WTC11 (cell line): ENCODE results near the gene MRPL34. TPM values are rescaled to one million over a fixed set of nuclear protein-coding genes. Genes with fewer than 3 reads are reported as not detected.

Experiments used
- ATAC-seq: fragments of 200-7000 bp; cut with Tn5 transposase; 2 replicates; pipeline ENCODE4 v1.10.0; 2021; ENCODE audit warnings: mild to moderate bottlenecking, moderate library complexity
- CTCF ChIA-PET: fragments of 300-600 bp; sonication (Branson Sonifier 250); formaldehyde crosslinking; loops from one replicate; lab custom pipeline; 2021; ENCODE audit warnings: antibody characterized with exemption; lab: Charles Lee
- POLR2A ChIA-PET: fragments of 350-600 bp; sonication (Branson Sonifier 250); formaldehyde crosslinking; loops from one replicate; lab custom pipeline; 2021; ENCODE audit warnings: antibody characterized with exemption; lab: Charles Lee
- DNase-seq: peaks from one replicate; pipeline ENCODE4 v3.0.0; 2021; ENCODE audit warnings: low spot score
- H3K27ac Mint-ChIP-seq: 2 replicates; pipeline ENCODE4 v1.8.0; 2021; ENCODE audit warnings: mixed read lengths
- H3K27me3 Mint-ChIP-seq: 2 replicates; pipeline ENCODE4 v1.8.0; 2021; ENCODE audit warnings: low read depth, mild to moderate bottlenecking, moderate library complexity, mixed read lengths
- H3K36me3 Mint-ChIP-seq: 2 replicates; pipeline ENCODE4 v1.8.0; 2021; ENCODE audit warnings: mixed read lengths
- H3K4me1 Mint-ChIP-seq: 2 replicates; pipeline ENCODE4 v1.8.0; 2022; ENCODE audit warnings: mixed read lengths
- H3K4me3 Mint-ChIP-seq: 2 replicates; pipeline ENCODE4 v1.8.0; 2021; ENCODE audit warnings: mild to moderate bottlenecking, moderate library complexity, mixed read lengths
- H3K9me3 Mint-ChIP-seq: 2 replicates; pipeline ENCODE4 v1.8.0; 2021; ENCODE audit warnings: mixed read lengths
- CBFB ChIP-seq: sonication (generic); formaldehyde crosslinking; IDR thresholded peaks from 2 replicates; pipeline ENCODE4 v1.8.1; 2022; ENCODE audit warnings: mild to moderate bottlenecking, low read depth, missing genetic modification reagents
- EMX1 ChIP-seq: fragments of 250-450 bp; sonication (Bioruptor Pico); IDR thresholded peaks from 2 replicates; pipeline ENCODE4 v1.8.0; 2021; ENCODE audit warnings: mild to moderate bottlenecking
- GABPB1 ChIP-seq: sonication (generic); formaldehyde crosslinking; IDR thresholded peaks from 2 replicates; pipeline ENCODE4 v1.8.1; 2023; ENCODE audit warnings: mild to moderate bottlenecking, missing genetic modification reagents
- GTF2I ChIP-seq: fragments of 250-450 bp; sonication (Bioruptor Pico); conservative IDR thresholded peaks from 2 replicates; pipeline ENCODE4 v1.4.0; 2021; ENCODE audit warnings: mild to moderate bottlenecking
- KAT7 ChIP-seq: sonication (generic); formaldehyde crosslinking; IDR thresholded peaks from 2 replicates; pipeline ENCODE4 v1.8.1; 2023; ENCODE audit warnings: missing genetic modification reagents, mild to moderate bottlenecking, borderline replicate concordance
- NR3C1 ChIP-seq: sonication (generic); formaldehyde crosslinking; conservative IDR thresholded peaks from 2 replicates; pipeline ENCODE4 v1.8.1; 2023; ENCODE audit warnings: low read depth, mild to moderate bottlenecking, missing genetic modification reagents
- SMAD3 ChIP-seq: sonication (generic); formaldehyde crosslinking; IDR thresholded peaks from 2 replicates; pipeline ENCODE4 v1.8.0; 2022; ENCODE audit warnings: missing genetic modification reagents, mild to moderate bottlenecking, borderline replicate concordance
- SMAD4 ChIP-seq: sonication (generic); formaldehyde crosslinking; IDR thresholded peaks from 2 replicates; pipeline ENCODE4 v1.8.0; 2022; ENCODE audit warnings: mild to moderate bottlenecking, missing genetic modification reagents
- TP53 ChIP-seq: sonication (generic); formaldehyde crosslinking; IDR thresholded peaks from 2 replicates; pipeline ENCODE4 v1.8.1; 2023; ENCODE audit warnings: mild to moderate bottlenecking, missing genetic modification reagents
- ZNF671 ChIP-seq: fragments of 250-450 bp; sonication (Bioruptor Pico); IDR thresholded peaks from 2 replicates; pipeline ENCODE4 v1.8.0; 2021; ENCODE audit warnings: mild to moderate bottlenecking
- total RNA-seq: library from RNA; stranded (reverse); gene quantifications from 3 replicates; pipeline ENCODE4 v1.2.3, GENCODE V29; 2021
- TF ChIP-seq, protein P1 (sequence below): fragments of 250-450 bp; sonication (Bioruptor Pico); IDR thresholded peaks from 2 replicates; pipeline ENCODE4 v1.9.0; 2021; ENCODE audit warnings: mild to moderate bottlenecking, borderline replicate concordance
- TF ChIP-seq, protein P2 (sequence below): sonication (generic); formaldehyde crosslinking; IDR thresholded peaks from 2 replicates; pipeline ENCODE4 v1.8.0; 2022; ENCODE audit warnings: mild to moderate bottlenecking, missing genetic modification reagents
- TF ChIP-seq, protein P3 (sequence below): sonication (generic); formaldehyde crosslinking; conservative IDR thresholded peaks from 2 replicates; pipeline ENCODE4 v1.8.1; 2023; ENCODE audit warnings: mild to moderate bottlenecking, low read depth, missing genetic modification reagents, moderate library complexity
- TF ChIP-seq, protein P4 (sequence below): fragments of 250-450 bp; sonication (Bioruptor Pico); IDR thresholded peaks from 2 replicates; pipeline ENCODE4 v1.9.0; 2021; ENCODE audit warnings: mild to moderate bottlenecking
- TF ChIP-seq, protein P5 (sequence below): sonication (generic); formaldehyde crosslinking; IDR thresholded peaks from 2 replicates; pipeline ENCODE4 v1.8.1; 2022; ENCODE audit warnings: mild to moderate bottlenecking, missing genetic modification reagents, moderate library complexity, borderline replicate concordance
- TF ChIP-seq, protein P6 (sequence below): sonication (generic); formaldehyde crosslinking; IDR thresholded peaks from 2 replicates; pipeline ENCODE4 v1.8.1; 2023; ENCODE audit warnings: mild to moderate bottlenecking, missing genetic modification reagents
- TF ChIP-seq, protein P7 (sequence below): sonication (generic); formaldehyde crosslinking; IDR thresholded peaks from 2 replicates; pipeline ENCODE4 v1.8.0; 2022; ENCODE audit warnings: mild to moderate bottlenecking, missing genetic modification reagents
- TF ChIP-seq, protein P8 (sequence below): fragments of 250-450 bp; sonication (Bioruptor Pico); IDR thresholded peaks from 2 replicates; pipeline ENCODE4 v1.8.0; 2021; ENCODE audit warnings: mild to moderate bottlenecking

The MRPL34 gene
- total RNA-seq, 1 experiment from 2014 or later: 130 TPM

DNA sequence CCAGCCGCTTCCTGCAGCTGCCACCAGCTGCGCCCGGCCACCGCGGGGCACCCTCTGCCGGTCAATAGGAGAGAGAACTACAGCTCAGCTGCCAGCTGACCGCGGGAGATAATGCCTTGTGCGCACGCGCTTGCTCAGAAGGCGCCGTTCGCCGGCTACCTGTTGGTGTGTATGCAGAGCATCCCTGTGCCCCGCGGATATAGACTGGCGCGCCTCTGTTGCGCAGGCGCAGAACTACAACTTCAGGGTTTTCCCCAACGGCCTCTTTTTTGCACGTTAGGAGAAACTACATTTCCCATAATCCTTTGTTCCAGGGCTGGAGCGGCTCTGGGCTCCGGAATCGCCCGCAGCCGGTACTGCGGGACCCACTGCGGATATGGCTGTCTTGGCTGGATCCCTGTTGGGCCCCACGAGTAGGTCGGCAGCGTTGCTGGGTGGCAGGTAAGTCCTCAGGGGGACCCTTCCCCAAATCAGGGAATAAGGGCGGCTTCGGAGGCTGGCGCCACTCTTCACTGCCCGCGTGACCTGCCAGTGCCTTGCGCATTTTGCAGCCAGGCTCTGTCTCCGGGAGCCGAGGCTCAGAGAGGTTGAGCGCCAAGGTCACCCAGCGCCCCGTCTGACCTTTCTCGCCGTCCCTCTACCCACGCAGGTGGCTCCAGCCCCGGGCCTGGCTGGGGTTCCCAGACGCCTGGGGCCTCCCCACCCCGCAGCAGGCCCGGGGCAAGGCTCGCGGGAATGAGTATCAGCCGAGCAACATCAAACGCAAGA is at the start of gene MRPL34 (continued):
- TF ChIP-seq, protein P1, sequence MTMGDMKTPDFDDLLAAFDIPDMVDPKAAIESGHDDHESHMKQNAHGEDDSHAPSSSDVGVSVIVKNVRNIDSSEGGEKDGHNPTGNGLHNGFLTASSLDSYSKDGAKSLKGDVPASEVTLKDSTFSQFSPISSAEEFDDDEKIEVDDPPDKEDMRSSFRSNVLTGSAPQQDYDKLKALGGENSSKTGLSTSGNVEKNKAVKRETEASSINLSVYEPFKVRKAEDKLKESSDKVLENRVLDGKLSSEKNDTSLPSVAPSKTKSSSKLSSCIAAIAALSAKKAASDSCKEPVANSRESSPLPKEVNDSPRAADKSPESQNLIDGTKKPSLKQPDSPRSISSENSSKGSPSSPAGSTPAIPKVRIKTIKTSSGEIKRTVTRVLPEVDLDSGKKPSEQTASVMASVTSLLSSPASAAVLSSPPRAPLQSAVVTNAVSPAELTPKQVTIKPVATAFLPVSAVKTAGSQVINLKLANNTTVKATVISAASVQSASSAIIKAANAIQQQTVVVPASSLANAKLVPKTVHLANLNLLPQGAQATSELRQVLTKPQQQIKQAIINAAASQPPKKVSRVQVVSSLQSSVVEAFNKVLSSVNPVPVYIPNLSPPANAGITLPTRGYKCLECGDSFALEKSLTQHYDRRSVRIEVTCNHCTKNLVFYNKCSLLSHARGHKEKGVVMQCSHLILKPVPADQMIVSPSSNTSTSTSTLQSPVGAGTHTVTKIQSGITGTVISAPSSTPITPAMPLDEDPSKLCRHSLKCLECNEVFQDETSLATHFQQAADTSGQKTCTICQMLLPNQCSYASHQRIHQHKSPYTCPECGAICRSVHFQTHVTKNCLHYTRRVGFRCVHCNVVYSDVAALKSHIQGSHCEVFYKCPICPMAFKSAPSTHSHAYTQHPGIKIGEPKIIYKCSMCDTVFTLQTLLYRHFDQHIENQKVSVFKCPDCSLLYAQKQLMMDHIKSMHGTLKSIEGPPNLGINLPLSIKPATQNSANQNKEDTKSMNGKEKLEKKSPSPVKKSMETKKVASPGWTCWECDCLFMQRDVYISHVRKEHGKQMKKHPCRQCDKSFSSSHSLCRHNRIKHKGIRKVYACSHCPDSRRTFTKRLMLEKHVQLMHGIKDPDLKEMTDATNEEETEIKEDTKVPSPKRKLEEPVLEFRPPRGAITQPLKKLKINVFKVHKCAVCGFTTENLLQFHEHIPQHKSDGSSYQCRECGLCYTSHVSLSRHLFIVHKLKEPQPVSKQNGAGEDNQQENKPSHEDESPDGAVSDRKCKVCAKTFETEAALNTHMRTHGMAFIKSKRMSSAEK (CRISPR knock-in tag): no peak
- TF ChIP-seq, protein P2, sequence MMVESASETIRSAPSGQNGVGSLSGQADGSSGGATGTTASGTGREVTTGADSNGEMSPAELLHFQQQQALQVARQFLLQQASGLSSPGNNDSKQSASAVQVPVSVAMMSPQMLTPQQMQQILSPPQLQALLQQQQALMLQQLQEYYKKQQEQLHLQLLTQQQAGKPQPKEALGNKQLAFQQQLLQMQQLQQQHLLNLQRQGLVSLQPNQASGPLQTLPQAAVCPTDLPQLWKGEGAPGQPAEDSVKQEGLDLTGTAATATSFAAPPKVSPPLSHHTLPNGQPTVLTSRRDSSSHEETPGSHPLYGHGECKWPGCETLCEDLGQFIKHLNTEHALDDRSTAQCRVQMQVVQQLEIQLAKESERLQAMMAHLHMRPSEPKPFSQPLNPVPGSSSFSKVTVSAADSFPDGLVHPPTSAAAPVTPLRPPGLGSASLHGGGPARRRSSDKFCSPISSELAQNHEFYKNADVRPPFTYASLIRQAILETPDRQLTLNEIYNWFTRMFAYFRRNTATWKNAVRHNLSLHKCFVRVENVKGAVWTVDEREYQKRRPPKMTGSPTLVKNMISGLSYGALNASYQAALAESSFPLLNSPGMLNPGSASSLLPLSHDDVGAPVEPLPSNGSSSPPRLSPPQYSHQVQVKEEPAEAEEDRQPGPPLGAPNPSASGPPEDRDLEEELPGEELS (CRISPR knock-in tag): no peak
- TF ChIP-seq, protein P3, sequence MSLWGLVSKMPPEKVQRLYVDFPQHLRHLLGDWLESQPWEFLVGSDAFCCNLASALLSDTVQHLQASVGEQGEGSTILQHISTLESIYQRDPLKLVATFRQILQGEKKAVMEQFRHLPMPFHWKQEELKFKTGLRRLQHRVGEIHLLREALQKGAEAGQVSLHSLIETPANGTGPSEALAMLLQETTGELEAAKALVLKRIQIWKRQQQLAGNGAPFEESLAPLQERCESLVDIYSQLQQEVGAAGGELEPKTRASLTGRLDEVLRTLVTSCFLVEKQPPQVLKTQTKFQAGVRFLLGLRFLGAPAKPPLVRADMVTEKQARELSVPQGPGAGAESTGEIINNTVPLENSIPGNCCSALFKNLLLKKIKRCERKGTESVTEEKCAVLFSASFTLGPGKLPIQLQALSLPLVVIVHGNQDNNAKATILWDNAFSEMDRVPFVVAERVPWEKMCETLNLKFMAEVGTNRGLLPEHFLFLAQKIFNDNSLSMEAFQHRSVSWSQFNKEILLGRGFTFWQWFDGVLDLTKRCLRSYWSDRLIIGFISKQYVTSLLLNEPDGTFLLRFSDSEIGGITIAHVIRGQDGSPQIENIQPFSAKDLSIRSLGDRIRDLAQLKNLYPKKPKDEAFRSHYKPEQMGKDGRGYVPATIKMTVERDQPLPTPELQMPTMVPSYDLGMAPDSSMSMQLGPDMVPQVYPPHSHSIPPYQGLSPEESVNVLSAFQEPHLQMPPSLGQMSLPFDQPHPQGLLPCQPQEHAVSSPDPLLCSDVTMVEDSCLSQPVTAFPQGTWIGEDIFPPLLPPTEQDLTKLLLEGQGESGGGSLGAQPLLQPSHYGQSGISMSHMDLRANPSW (CRISPR knock-in tag): no peak
- TF ChIP-seq KAT7 (CRISPR knock-in tag) (0 out of 2 replicates have a peak, but pooled peaks have one; percentile 85), EMX1 (CRISPR knock-in tag) (no peak; the same call in 1 of the 2 replicates), SMAD4 (CRISPR knock-in tag) (no peak), NR3C1 (CRISPR knock-in tag) (no peak), GTF2I (CRISPR knock-in tag) (0 out of 2 replicates have a peak, but pooled peaks have one; percentile 37), CBFB (CRISPR knock-in tag) (no peak), TP53 (CRISPR knock-in tag) (no peak), ZNF671 (CRISPR knock-in tag) (no peak), GABPB1 (CRISPR knock-in tag) (no peak; the same call in 1 of the 2 replicates)
- TF ChIP-seq, protein P4, sequence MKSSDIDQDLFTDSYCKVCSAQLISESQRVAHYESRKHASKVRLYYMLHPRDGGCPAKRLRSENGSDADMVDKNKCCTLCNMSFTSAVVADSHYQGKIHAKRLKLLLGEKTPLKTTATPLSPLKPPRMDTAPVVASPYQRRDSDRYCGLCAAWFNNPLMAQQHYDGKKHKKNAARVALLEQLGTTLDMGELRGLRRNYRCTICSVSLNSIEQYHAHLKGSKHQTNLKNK (CRISPR knock-in tag): no peak

DNA sequence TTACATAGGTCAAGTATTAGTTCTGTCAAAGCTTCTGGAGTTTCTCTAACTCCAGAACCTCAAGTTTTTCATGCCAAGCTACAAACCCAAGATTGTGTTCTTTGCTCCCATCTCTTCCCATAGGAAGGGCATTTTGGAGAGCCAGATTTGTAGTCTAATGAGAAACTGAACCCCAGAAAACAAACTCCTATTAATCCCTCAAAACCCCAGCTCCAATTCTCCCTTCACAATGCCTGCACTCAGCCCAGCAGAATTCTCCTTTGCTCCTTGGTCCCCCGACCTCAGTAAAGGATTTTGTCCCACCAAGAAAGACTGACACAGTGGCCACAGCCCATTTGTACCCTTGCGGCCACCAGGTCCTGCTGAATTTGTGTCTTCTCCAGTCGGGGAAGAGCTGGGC is 49.5 kb upstream of the MRPL34 start:
- Mint-ChIP-seq H3K27ac (no peak overlapping the region), H3K27me3 (peaks cover 7% of the 10 kb centered on the region), H3K9me3 (peaks cover 12% of the 10 kb centered on the region), H3K4me3 (no peak overlapping the region), H3K4me1 (peaks cover 5% of the 10 kb centered on the region; the same call in 1 of the 2 replicates), H3K36me3 (peaks cover 47% of the 10 kb centered on the region)
- no peak for DNase-seq
- no peak for ATAC-seq
- ChIA-PET CTCF (no interaction called here), POLR2A (no interaction called here)
- TF ChIP-seq, protein P5, sequence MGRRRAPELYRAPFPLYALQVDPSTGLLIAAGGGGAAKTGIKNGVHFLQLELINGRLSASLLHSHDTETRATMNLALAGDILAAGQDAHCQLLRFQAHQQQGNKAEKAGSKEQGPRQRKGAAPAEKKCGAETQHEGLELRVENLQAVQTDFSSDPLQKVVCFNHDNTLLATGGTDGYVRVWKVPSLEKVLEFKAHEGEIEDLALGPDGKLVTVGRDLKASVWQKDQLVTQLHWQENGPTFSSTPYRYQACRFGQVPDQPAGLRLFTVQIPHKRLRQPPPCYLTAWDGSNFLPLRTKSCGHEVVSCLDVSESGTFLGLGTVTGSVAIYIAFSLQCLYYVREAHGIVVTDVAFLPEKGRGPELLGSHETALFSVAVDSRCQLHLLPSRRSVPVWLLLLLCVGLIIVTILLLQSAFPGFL (CRISPR knock-in tag): no peak
- TF ChIP-seq, protein P6, sequence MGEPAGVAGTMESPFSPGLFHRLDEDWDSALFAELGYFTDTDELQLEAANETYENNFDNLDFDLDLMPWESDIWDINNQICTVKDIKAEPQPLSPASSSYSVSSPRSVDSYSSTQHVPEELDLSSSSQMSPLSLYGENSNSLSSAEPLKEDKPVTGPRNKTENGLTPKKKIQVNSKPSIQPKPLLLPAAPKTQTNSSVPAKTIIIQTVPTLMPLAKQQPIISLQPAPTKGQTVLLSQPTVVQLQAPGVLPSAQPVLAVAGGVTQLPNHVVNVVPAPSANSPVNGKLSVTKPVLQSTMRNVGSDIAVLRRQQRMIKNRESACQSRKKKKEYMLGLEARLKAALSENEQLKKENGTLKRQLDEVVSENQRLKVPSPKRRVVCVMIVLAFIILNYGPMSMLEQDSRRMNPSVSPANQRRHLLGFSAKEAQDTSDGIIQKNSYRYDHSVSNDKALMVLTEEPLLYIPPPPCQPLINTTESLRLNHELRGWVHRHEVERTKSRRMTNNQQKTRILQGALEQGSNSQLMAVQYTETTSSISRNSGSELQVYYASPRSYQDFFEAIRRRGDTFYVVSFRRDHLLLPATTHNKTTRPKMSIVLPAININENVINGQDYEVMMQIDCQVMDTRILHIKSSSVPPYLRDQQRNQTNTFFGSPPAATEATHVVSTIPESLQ (CRISPR knock-in tag): no peak
- no peak for TF ChIP-seq SMAD3 (CRISPR knock-in tag)
- TF ChIP-seq, protein P7, sequence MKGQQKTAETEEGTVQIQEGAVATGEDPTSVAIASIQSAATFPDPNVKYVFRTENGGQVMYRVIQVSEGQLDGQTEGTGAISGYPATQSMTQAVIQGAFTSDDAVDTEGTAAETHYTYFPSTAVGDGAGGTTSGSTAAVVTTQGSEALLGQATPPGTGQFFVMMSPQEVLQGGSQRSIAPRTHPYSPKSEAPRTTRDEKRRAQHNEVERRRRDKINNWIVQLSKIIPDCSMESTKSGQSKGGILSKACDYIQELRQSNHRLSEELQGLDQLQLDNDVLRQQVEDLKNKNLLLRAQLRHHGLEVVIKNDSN (CRISPR knock-in tag): no peak
- TF ChIP-seq, protein P8, sequence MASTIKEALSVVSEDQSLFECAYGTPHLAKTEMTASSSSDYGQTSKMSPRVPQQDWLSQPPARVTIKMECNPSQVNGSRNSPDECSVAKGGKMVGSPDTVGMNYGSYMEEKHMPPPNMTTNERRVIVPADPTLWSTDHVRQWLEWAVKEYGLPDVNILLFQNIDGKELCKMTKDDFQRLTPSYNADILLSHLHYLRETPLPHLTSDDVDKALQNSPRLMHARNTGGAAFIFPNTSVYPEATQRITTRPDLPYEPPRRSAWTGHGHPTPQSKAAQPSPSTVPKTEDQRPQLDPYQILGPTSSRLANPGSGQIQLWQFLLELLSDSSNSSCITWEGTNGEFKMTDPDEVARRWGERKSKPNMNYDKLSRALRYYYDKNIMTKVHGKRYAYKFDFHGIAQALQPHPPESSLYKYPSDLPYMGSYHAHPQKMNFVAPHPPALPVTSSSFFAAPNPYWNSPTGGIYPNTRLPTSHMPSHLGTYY (CRISPR knock-in tag): no peak
